Fibroblast of upper back skin (primary cell): ENCODE measurements around the gene PPP6C.
"Not testable (repeated sequence)": the region's sequence is repeated elsewhere in the genome, so short reads cannot be mapped to it uniquely, and the experiment has no call there.

ENCODE experiments used
- DNase-seq: peaks from one replicate; pipeline ENCODE4 v3.0.0-alpha.2; 2013

Gene PPP6C

GRCh38 chr9:125189361-125190289 is at the start of gene PPP6C:
PPP6C (minus strand) TSS chr9:125189803; CDS start chr9:125189718, 85 bp downstream.
- peak; percentile 95 for DNase-seq

DNA sequence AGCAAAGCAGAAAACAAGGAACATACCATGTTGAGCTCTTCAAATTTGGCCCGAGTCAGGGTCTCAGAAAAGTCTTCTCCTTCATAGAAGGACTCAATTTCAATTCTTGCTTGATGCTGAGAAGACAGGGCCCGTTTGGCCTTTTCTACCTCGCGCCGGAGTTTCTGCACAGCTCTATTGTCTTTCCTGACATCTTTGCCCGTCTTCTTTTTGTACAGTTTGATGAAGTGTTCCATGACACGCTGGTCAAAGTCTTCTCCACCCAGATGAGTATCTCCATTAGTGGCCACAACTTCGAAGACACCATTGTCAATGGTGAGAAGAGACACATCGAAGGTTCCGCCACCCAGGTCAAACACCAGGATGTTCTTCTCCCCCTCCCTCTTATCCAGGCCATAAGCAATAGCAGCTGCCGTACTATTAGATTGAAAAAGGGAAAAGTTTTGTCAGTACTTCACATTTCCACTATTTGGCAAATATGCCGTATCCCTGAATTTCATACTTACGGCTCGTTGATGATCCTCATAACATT is 49.4 kb upstream of the PPP6C start:
- DNase-seq: no peak

GRCh38 chr9:125238127-125238914 is 48.7 kb upstream of the PPP6C start:
- no peak for DNase-seq

- not testable (repeated sequence) for DNase-seq
Measured at GRCh38 chr9:125236520-125237159, 47.0 kb upstream of the PPP6C start.

DNA sequence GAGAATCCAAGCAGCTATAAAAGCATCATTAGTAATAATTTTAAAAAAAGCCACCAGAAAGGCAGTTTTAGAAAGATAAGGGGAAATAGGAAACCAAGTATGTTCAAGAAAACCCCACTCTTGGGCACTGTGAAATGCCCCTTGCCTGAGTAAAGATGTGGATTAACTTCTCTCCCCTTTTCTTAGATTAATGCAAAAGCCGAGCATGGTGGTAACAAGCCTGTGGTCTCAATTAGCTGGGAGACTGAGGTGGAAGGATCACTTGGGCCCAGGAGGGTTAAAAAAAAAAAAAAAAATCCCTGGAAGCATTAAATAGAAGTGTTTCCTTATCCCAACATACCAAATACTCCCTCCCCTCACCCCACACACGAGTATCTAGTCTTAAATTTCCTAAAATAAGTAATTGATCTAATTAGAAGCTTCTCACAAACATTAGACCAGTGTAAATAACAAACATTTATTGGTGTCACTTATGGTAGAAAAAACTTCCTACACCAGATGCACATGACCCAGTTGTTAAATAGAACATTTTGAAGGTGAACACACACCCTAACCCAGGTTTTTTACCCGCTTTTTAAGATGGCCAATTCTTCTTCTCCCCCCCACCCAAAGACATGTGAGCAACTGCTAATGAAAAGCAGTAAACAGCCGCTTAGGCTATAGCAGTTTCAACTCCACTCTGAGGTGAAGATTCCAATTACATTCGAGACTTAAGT is 46.4 kb upstream of the PPP6C start:
- DNase-seq: no peak

DNA sequence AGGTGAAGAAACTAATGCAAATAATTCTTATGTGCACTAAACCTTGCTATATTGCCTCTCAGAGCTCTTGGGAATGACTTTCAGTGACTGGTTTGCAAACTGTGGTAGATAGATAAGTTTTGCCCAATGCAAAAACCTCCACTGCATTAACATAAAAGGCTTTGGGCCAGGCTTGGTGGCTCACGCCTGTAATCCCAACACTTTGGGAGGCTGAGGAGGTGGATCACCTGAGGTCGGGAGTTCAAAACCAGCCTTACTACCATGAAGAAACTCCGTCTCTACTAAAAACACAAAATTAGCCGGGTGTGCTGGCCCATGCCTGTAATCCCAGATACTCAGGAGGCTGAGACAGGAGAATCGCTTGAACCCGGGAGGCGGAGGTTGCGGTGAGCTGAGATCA is 44.5 kb upstream of the PPP6C start:
- not testable (repeated sequence) for DNase-seq

- DNase-seq: peak; percentile 97
Measured at GRCh38 chr9:125233678-125234077, 44.1 kb upstream of the PPP6C start.

DNA sequence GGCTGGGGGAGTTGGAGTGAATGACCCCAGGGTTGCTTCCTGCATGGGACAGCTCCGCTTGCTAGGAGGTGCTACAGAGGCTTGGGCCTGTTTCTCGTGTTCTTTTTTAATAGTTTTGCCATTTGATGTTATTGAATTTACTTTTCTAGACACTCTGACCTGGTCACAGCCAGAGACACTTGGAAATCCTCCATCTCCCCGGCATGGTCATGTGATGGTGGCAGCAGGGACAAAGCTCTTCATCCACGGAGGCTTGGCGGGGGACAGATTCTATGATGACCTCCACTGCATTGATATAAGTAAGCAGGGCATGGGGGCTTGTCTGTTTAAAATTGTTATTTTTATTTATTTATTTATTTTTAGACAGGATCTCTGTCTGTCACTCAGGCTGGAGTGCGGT is 38.2 kb upstream of the PPP6C start:
- no peak for DNase-seq

DNA sequence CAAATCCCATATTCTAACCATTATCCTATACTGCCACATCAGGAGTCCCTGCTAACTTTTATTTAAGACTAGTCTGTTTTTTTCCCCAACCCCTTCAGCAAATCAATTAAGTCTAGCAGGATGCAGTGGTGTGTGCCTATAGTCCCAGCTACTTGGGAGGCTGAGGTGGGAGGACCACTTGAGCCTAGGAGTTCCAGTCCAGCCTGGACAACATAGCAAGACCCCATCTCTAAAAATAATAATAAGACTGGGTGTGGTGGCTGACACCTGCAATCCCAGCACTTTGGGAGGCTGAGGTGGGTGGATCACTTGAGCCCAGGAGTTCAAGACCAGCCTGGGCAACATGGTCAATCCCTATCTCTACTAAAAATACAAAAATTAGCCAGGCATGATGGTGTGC is 35.3 kb upstream of the PPP6C start:
- not testable (repeated sequence) for DNase-seq

DNA sequence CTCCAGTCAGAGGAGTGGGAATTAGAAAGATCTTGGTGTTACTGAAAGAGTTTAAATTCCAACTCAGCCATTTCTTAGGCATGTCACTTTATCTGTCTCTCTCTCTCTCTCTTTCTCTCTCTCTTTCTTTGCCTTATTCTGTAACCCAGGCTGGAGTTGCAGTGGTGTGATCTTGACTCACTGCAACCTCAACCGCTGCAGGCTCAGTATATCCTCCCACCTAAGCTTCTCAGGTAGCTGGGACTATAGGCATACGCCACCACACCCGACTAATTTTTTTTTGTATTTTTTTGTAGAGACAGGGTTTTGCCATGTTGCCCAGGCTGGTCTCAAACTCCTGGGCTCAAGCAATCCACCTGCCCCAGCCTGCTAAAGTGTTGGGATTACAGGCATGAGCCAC is 29.0 kb upstream of the PPP6C start:
- DNase-seq: no peak

DNA sequence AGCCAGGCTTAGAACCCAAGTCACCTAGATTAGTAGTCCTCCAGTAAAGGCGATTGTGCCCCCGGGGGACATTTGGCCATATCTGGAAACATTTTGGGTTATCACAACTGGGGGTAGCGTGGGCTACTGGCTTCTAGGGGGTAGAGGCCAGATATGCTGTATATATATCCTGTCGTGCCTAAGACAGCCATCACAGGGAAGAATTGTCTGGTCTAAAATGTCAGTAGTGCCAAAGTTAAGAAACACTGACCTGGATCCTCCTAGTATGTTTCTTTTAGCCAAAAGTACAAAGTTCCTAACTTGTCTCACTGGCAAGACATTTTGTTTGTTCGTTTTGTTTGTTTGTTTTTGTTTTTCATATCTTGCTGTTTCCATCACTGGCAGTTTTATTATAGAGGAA is 24.6 kb upstream of the PPP6C start:
- DNase-seq: no peak

DNA sequence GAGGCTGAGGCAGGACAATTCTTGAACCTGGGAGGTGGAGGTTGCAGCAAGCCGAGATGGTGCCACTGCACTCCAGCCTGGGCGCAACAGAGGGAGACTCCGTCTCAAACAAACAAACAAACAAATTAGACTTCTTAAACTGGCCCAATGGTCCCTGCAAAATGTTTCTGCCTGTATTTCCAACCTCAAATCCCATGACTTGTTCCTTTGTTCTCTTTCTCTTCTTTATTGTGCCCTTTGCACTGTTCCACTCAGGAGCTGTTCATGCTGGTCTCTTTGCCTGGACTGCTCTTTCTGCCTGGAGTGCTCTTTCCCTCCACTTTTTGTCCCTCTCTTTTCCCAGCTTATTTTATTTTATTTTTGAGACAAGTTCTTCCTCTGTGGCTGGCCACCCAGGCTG is 14.9 kb upstream of the PPP6C start:
- DNase-seq: no peak

DNA sequence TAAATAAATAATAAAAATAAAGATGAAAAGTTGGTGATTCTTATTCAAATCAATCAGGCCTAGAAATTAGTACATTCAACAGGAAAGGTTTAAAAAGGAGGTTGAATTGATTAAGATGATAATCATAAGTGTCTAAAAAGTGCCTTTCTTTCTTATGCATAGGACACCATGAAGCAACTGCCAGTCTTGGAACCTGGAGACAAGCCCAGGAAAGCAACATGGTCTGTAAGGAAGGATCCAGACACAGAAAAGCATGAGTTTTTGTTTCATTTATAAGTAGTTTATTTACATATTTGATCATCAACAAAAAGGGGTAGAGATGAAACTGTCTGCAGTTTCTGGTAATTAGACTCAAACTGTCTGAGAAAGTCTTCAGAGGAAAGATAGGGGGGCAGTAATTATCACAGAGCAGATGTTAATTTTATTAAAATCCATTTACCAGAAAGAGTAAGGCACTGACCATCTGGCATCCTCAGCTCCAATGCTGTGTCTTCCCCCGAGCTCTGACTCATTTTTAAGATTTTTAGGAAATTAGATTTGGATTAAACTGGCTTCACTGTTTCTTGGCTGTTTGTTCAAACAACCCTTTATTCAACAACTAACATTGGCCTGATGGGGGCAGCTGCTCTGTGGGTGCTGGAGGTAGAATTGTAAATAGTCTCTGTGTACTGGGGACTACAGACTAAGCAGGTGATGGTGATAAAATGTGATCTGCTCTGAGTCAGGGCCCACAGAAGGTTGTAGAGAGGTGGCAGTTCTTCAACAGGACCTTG is 13.4 kb upstream of the PPP6C start:
- DNase-seq: no peak

- peak; percentile 95 for DNase-seq
Measured at GRCh38 chr9:125200216-125201047, 10.8 kb upstream of the PPP6C start, which contains the start of gene RABEPK. RABEPK (plus strand) TSS chr9:125200542; CDS start chr9:125203014, 2,472 bp downstream.

DNA sequence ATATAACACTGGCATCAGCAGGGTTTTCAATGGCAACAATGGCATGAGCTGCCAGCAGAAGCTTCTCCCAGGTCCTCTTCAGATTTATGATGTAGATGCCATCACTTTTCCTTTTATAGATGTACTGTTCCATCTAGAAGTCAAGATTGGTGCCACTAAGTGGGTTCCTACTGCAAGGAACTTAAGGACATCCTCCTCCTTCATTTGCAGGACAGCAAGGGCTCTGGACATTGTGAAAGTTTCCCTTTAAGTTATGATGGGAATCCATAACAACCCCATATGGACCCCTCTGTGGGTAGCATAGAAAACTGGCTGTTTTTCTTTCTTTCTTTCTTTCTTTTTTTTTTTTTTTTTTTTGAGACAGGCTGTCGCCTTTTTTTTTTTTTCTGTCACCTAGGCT is 6.0 kb upstream of the PPP6C start:
- not testable (repeated sequence) for DNase-seq

GRCh38 chr9:125194466-125194865 is 4.9 kb upstream of the PPP6C start:
- not testable (repeated sequence) for DNase-seq

DNA sequence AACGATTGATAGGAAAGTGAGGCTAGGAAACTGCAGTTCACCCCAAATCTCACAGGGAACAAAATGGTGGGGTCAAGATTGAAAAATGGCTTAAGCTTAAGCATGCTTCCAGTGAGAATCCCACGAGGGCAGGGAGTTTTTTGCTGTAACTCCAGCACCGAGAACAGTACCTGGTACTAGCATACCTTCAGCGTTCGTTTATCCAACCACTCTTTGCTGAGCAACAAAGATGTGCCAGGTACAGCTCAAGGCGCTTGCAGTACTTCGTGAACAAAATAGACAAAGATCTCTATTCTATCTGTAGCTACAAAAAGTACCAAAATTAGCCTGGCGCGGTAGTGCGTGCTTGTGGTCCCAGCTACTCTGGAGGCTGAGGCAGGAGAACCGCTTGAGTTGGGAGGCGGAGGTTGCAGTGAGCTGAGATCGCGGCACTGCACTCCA is 778 bp upstream of the PPP6C start:
- DNase-seq: no peak

DNA sequence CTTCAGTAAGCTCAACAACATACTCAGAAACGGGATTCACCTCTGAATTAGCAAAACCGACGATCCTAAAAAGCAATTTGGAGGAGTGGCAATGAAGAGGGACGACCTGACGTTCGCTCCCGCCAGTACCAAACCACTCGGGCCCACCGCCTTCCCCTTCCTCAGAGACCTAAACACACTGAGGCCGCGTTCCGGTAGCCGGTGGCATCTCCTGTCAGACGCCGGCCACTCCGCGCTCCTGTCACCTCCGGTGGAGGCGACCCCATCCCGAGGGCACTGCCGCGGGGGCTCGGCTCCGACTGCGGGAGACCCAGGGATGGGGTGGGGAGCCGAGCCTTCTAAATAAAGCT is 617 bp downstream of the PPP6C start:
- DNase-seq: no peak

DNA sequence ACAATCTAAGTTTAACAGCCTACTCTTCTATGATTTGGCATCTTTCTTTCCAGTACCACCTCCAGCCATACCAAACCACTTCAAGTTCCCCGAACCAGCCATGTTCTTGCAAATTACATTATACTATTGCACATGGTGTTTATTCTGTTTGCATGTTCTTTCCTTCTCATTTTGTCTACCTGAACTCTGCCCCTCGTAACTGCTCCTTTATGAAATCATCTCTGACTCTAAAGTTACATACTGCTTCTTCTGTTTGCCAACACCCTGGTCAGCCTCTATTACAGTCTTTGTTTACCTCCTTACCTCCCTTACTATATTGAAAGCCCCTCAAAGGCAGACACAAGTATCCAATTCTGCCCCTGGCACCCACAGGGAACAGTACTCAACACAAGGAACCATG is 6.0 kb downstream of the PPP6C start:
- no peak for DNase-seq

GRCh38 chr9:125183054-125183453 is 6.5 kb downstream of the PPP6C start:
- DNase-seq: peak; percentile 36

DNA sequence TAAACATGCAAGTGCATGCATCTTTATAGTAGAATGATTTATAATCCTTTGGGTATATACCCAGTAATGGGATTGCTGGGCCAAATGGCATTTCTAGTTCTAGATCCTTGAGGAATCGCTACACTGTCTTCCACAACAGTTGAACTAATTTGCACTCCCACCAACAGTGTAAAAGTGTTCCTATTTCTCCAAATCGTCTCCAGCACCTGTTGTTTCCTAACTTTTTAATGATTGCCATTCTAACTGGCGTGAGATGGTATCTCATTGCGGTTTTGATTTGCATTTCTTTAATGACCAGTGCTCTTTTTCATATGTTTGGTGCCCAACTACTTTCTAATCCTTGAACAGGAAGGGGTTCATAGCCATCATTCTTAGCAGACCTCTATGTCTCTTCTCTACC is 7.8 kb downstream of the PPP6C start:
- not testable (repeated sequence) for DNase-seq
